Stimulated activated CD8-positive, alpha-beta memory T cell treated with anti-CD3 and anti-CD28 coated beads, Interleukin-7, amount 100 ng/mL, for 48 hours (primary cell): ENCODE measurements around the gene EBF4.

Source experiments
- DNase-seq, 2 donors: peaks; one replicate each; pipeline ENCODE4 v3.0.0-alpha.2; 2020; ENCODE audit warnings: low read depth in 1 of 2; ENCODE audit errors: extremely low read depth in 1 of 2

EBF4 gene

DNA sequence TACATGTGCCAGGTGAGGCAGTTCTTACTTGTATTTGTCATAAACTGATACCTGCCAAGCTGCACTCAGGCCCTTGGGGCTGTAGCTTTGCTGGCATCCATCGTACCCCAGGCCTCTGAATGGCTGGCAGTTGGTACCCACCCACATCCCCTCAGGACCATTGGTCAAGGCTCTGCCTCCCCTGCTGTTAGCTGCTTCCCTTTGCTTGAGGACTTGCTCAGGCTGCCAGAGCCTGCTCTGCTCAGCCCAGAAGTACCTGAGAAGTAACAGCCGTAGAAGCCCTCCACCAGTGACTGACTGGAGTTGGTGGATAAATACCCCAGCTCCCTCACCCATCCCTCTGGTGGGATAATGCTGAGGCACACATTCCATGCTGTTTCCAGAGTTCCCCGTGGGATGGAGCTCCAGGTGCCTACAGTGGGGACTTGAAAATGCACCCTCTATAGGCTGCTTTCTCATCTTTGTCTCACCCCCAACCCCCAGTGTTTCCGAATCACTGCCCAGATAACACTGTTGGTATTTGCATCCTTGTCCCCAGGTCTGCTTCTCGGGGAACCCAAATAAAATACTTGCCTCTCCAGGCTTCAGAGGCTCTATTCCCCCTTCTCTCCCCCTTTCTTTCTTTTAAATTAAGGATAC is 7.3 kb downstream of the EBF4 start:
- no peak for DNase-seq

DNA sequence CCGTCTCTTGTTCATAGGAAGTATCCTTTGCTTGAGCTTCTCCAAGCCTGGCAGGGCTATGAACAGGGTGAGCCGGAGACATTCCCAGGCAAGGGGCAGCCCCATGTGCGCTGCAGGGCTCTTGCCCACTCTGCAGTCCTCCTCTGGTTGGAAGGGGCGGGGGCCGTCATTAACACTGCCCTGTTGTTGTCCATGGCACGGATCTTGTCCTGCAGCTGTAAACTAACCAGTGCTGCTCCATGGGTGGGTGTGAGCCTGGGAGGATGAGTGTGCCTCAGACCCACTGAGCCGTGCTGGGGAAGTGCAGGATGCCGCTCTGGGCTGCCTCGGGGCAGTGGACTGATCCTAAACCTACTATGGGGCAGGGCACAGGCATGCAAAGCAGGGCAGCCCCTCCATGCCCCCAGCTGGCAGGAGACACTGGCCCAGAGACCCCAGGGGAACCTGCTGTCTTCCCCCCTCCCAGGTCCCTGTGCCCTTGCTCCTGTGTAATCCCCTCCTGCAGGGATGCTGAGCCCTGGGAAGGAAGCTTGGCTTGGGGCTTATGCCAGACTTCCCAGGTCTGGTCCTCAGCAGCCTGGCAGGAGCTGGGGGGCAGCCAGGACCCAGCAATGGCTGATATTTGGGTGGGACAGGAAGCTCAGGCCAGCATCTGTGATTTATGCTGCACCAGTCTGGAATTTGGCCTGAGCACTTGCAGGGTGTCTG is 8.5 kb downstream of the EBF4 start:
- no peak for DNase-seq

DNA sequence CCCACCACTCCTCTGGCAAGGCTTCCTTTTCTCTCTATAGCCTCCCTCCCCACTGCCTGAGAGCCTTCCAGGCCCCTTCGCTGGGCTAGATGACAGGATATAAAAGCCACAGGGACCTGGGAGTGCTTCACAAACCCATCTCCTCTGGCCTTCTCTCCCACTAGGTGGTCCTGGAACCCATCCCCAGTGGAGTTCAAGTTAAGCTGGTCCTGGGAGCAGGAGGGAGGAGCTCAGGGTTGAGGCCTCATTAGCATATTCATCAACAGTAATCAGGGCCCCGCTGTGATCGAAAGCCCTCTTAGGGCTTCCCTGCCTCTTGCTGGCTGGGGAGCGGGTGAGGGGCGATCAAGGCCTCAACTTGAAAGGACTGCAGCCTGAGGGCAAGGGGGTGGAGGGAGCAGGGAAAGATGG is 9.1 kb downstream of the EBF4 start:
- no peak for DNase-seq

DNA sequence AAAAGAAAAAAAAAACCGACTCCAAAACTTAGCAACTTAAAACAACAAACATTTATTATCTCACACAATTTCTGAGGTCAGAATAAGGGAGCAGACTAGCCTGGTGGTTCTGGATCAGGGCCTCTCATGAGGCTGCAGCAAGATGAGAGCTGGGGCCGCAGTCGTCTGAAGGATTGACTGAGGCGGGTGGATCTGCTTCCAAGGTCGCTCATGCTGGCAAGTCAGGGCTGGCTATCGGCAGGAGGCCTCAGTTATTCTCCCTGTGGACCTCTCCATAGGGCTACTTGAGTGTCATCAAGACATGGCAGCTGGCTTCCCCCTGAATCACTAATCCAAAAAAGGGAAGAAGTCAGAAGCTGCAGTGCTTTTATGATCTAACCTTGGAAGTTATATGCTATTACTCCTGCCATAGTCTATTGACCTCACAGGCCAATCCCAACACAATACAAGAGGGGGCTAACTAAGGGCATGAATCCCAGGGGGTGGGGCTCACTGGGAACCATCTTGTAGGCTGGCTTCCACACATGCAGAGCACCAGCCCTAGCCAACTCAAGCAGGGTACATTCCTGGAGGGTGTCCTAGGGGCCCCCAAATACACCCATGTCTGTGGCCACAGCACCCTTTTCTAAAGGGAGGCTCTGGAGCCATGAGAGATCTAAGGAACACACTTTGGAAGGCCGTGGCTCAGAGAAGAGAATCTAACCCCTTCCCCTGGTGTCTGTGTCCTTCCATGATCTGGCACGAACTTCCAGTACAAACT is 11.3 kb downstream of the EBF4 start:
- no peak for DNase-seq

DNA sequence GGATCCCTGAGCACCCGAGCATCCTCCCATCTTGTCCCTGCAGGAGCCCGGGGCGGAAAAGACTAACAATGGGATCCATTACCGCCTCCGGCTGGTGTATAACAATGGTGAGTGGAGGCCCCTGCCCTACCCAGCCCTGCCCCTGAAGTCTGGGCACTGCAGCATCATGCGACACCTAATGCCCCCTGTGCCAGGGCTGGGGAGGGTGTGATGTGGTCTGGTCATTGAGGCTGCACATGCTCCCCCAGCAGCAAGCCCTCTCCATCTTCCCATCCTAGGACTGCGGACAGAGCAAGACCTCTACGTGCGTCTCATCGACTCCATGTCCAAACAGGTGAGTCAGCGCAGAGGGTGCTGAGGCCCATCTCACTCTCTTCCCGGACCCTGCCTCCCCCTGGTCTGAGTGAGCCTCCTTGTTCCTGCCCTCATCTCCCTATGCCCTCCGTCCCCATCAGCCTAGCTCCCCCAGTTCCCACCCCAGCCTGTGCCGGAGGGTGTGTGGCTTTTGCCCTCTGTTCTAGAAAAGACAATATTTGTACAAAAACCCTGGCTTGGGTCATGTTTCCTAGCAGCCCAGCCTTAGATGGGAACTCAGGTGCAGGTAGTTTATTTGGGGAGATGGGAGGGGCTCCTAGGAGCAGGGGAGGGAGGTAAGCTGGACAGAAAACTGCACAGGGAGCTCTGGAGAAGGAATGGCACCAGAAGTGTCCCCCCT is 13.5 kb downstream of the EBF4 start:
- no peak for DNase-seq

DNA sequence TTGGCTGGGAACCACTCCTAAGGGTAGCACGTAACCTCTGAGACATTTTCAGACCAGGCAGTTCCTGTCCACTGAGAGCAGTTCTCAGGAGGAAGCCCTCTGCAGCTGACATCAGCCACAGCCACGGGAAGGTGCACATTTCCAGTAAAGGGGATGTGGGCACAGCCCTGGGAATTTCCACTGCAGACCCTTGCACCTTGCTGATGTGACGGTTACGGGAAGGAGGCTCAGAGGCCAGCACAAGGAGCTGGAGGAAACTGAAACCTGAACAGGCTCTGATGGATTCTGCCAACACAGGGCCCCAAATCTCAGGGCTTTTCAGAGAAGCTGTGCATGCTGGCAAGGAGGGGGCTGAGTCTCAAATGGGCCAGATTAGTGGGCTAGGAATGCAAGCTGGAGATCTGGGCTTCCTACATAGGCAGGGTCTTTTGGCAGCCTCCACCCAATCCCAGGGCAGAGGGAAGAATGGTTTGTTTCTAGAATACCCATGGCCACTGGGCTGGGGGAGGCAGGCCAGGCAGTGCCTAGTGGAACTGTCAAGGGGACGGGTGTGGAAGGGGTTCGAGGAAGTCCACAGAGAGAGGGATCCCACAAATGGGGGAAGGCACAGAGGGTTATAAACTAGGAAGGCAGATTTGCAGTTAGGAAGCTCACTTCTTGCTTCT is 14.2 kb downstream of the EBF4 start:
- no peak for DNase-seq

DNA sequence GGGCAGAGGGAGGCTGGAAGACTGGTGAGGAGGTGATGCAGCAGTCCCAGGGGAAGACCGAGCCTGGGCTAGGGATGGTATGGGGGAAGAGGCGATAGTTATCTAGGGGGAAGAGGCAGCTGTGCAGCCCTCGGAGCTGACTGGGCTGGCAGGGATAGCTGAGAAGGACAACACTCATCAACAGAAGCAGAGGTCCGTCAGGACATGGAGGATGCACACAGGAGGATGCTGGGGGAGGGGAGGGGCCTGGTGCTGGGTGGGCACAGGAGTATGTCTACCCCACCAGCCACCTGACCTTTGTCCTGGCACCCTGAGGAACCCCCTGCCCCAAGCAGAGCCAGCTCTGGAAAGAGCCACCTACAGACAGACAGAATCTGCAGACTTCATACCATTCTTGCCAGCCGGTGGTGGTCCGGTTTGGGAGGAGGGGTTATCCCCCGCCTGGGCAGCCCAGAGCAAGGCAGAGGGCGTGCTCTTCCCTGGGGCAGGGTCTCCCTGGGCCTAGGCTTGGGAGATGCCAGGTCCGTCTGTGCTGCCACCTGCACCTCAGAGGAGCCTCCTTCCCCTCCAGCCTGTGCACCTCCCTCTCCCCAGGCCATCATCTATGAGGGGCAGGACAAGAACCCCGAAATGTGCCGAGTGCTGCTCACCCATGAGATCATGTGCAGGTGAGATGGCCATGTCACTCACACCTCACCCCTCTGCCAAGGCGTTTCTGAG is 14.9 kb downstream of the EBF4 start:
- no peak for DNase-seq

DNA sequence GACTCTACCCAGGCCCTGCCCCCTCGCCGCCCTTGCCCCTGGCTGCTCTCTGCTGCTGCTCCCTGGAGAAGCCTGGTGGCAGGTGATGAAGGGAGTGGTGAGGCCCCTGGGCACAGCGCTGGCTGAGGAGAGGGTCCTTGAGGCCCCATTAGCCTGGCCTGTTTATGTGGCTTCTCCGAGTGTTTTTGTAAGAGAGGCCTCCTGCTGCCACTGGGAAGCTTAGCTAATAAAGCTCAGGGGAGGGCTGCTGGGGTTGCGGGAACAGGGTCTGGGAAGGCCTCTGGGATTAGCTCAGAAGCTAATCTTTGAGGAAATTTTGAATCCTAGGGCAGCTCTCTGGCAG is 15.5 kb downstream of the EBF4 start:
- no peak for DNase-seq

DNA sequence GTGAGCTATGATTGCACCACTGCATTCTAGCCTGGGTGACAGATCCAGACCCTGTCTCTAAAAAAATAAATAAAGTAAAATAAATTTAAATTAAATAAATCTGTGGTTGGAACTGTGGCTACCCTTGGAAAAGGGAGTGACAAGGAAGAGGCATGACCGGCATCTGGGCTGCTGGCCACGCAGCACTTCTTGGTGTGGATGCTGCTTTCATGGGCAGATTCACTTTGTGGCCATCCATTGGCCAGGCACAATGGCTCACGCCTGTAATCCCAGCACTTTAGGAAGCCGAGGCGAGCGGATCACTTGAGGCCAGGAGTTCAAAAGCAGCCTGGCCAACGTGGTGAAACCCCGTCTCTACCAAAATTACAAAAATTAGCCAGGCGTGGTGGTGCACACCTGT is 16.1 kb downstream of the EBF4 start:
- DNase-seq = no peak

DNA sequence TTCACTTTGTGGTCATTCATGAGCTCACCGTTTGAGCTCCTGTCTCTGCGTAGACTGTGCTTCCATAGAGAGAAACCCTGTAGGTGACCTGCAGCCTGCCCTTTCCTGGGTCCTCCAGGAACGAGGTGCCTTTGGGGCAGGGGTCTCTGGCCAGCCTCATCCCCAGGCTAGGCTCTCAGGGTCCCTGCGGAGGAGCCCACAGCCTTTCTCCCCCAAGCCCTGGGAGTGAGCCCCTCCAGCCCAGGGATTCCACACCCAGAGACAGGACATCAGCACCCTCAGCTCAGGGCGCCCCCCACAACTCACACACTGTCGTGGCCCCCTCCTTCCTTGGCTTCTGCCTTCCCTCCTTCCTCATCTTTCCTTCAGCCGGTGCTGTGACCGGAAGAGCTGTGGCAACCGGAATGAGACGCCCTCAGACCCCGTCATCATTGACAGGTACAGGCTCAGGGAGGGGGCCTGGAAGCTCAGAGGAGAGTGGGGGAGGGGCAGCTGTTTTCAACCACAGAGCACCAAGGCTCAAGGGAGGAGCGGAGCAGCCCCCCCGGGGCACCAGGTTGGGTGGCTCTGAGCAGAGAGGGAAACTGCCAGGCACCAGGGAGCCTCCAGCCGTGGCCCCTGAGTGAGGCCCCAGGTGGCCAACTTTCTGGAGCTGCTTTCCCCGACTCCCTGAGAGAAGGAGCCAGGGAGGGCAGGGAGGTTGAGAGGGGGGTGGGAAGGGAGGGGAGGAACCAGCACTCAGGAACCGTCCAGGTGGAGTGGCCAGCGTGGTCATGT is 16.8 kb downstream of the EBF4 start:
- no peak for DNase-seq

DNA sequence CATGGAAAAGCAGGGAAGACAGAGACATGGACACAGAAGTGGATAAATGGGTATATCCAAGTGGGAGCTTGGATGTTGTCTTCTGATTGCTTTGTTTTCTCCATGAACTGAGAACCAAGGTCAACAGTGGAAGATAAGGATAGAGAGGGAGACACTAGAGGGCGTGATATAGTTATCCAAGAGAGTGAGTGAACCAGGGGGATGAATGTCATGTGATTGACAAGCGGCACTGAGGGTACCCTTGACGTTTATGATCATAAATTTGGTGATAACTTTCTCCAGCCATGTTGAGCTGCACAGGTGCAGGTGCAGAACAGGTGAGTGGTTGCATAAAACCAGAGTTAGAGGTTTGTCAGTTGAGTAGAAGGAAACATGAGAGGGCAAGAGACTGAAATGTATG is 20.7 kb downstream of the EBF4 start:
- no peak for DNase-seq

DNA sequence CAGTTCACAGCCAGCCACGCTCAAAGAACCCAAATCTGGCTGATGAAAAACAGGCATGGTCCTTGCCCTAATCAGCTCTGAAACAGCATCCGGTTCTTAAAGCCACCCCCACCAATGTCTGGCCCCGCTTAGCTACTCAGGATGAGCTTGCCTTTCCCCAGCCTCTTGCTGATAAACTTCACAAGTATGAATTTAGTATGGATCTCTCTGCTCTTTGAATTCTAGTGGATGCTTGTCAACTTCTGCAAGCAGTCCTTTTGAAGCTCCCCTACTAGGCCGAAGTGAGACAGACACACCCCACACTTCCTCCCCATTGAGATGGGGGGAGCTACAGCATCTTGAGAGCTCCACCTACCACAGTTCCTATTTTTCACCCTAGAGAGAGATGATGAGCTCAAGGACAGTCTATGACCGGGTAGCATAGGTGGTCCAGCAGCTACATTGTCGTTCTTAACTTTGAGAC is 36.7 kb downstream of the EBF4 start:
- DNase-seq = no peak

DNA sequence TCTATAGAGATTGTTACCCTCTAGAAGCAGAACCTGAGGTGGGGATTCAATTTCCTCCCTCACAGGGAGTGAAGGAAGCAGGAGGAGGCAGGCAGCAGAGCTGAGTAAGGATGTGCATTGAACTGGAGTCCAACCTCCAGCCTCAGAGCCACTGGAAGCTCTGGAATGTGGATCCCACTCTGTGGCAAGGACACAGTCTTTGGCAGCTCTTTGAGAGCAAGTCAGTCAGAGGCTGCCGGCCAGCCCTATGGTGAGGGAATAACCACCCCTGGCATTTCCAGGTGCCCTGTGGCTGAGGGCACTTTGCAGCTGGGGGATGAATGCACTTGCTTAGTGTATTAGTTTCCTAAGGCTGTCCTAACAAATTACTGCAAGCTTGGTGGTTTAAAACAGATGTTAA is 37.2 kb downstream of the EBF4 start:
- no peak for DNase-seq

DNA sequence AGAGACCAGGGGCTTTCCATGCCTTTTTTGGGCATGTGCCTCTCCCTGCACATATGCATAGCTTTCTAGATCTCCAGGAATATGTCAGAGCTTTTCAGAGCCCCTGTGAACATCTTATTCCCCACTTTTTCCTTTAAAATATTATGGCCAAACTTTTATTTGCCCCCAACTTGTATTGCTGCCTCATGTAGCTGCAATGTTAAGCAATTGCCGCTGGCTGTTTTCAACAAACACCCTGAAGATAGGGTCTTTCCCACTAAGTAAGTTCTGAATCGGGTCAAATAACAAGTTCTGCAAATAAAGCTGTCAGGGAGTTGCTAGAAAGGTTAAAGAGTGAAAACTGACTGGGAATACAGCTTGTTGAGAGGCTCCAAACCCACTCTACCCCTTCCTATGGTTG is 42.3 kb downstream of the EBF4 start:
- DNase-seq = no peak

DNA sequence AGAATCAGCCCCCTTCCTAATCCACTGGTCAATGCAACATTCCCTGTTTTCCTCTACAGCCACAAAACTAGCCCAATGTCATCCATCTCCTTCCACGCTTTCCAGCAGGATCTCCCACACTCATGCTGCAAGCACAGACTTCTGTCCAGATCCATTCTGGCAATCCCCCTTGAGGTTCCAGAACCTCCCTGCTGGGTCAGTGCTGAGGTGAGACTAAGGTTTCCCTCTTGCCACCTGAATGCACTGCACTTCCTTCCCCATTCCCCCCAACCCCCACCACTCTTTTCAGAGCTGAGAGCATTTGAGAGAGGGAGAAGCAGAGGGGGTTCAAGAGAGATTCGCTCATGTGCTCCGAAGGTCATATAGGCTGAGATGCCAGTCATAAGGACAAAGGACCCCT is 43.9 kb downstream of the EBF4 start:
- DNase-seq = no peak

DNA sequence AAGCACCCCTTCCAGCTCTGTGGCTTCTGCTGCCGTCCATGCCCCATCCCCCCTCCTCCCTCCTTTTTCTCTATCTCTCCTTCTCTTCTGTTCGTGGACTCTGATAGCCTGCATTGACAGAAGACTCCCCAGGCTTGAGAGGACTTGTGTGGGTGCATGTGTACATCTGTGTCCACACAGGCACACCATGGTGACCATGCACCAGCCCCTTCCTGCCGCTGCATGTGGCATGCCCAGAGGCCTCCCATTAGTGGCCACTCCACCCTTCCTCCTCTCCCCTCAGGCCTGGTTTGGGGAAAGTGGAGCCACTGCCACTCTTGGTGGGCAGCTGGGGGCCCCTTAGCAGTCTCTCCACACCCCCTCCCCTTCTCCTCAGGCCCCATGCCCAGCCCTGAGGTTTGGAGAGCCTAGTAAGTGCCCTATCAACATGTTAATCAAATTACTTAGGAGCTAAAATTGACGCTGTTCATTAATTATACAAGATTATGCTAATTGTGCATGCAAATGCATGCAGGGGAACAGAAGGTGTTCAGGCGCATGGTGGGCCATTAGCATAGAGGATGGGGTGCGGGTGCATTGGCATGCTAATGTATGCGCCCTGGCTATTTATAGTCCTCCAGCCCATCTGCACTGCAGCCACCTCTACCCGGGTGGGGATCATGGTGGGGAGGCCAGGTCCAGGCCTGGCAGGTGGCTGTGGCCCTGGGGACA is 45.9 kb downstream of the EBF4 start:
- DNase-seq = no peak

DNA sequence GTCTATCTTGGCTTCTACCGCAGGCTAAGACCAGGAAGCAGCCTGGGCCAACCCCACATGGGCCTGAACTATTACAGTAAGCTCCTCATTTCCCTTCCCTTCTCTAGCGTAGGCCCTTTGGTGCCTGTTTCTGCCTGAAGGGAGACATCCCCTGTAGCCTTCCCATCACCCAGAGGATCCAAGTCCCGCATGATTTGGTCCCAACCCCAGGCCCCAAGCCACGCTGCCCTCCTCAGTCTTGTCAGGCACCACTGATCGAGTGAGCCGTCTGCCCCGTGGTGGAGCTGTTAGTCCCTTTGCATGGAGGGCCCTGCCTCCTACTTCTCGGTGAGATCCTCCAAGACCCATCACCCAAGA is 46.4 kb downstream of the EBF4 start:
- DNase-seq = no peak

DNA sequence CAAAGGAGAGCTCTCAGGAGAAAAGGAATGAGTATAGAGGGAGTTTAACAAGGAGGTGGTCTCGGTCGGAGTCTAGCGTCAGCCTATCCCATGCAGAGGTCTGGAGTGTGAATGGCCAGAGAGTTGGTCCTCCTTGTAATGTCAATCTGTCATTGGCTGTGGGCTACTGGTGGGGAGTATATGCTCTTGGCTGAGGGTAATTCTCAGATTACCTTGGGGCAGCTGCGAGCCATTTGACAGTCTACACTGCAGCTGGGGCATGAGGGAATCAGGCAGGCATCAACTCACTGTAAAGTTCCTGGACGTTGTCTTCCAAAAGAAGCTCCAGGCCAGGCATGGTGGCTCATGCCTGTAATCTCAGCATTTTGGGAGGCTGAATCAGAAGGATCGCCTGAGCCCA is 48.1 kb downstream of the EBF4 start:
- no peak for DNase-seq

DNA sequence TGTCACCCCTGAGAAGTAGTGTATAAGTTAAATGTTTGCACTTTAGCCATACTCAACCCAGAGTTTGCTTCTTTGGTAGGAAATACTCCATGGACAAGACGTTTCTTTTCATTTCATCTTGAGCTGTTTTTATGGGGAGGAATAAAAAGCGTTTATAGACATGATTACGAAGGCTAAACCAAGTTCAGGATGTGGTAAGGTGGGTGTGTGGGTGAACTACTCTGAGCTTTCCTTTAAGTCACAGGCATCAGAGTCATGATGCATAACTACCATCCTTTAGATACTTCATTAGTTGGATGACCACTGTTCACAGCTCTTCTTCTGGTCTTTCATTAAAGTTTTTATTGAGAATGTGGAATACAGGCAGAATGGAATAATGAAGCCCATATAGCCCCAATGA is 48.9 kb downstream of the EBF4 start:
- no peak for DNase-seq
